GM12878 (cell line): ENCODE measurements around the gene STPG1. TPM values are rescaled to one million over a fixed set of nuclear protein-coding genes. Genes with fewer than 3 reads are reported as not detected.

ENCODE experiments used
- ATAC-seq: fragments of 200-7000 bp; cut with Tn5 transposase; 3 replicates; pipeline ENCODE4 v1.9.1; 2020; ENCODE audit warnings: mild to moderate bottlenecking, moderate library complexity
- BruUV-seq: library from RNA; stranded (reverse); fragments of 400-500 nt; replicated peaks from 2 replicates; lab custom pipeline; 2021; lab: Mats Ljungman, UMichigan
- CTCF ChIA-PET: fragments of 300-600 bp; sonication (Branson Sonifier 250); formaldehyde crosslinking; extraction: SDS; loops from one replicate; lab custom pipeline; 2021; ENCODE audit warnings: inconsistent platforms; lab: Yijun Ruan, JAX
- POLR2A ChIA-PET: fragments of 350-600 bp; formaldehyde crosslinking; extraction: SDS; loops from one replicate; lab custom pipeline; 2021; ENCODE audit warnings: inconsistent platforms; lab: Charles Lee
- RAD21 ChIA-PET: fragments of 300-600 bp; sonication (Branson Sonifier 250); formaldehyde crosslinking; loops from one replicate; lab custom pipeline; 2023; ENCODE audit warnings: antibody characterized with exemption; ENCODE audit not compliant: unreplicated experiment; lab: Charles Lee
- SMC1A ChIA-PET: fragments of 300-600 bp; sonication (Branson Sonifier 250); formaldehyde crosslinking; loops from one replicate; lab custom pipeline; 2023; ENCODE audit not compliant: unreplicated experiment, uncharacterized antibody; lab: Charles Lee
- DNase-seq: peaks from one replicate; pipeline ENCODE4 v3.0.0-alpha.2; 2011; ENCODE audit warnings: low read depth, low spot score
- FAIRE-seq: peaks from 3 replicates; lab custom pipeline; 2011; peaks lifted over from hg19 to GRCh38; lab: Jason Lieb, UNC
- H2AFZ ChIP-seq: 2 replicates; pipeline ENCODE4 v1.6.0; 2011; ENCODE audit warnings: low read depth, low read length, control low read depth; ENCODE audit not compliant: control insufficient read depth
- H3K27ac ChIP-seq: 2 replicates; pipeline ENCODE4 v1.5.1; 2011; ENCODE audit warnings: control low read depth; ENCODE audit not compliant: control insufficient read depth, insufficient read depth
- H3K27me3 ChIP-seq, 2 experiments: replicated peaks in 1 of 2; 2 replicates each; pipeline versions ENCODE4 v1.6.0 to v1.6.1; 2011; ENCODE audit warnings: low read length in 1 of 2; ENCODE audit not compliant: control insufficient read depth in 2 of 2, insufficient read depth in 2 of 2
- H3K36me3 ChIP-seq, 2 experiments: 2 replicates each; pipeline ENCODE4 v1.5.1; 2011; ENCODE audit warnings: low read length in 1 of 2; ENCODE audit not compliant: control insufficient read depth in 2 of 2, insufficient read depth in 2 of 2
- H3K4me1 ChIP-seq: 2 replicates; pipeline ENCODE4 v1.6.1; 2011; ENCODE audit warnings: mild to moderate bottlenecking, low read length, moderate library complexity, mixed read lengths; ENCODE audit not compliant: control insufficient read depth, insufficient read depth
- H3K4me2 ChIP-seq: 2 replicates; pipeline ENCODE4 v1.6.0; 2011; ENCODE audit warnings: control low read depth; ENCODE audit not compliant: control insufficient read depth, insufficient read depth
- H3K4me3 ChIP-seq: fragments of 200-600 bp; sonication (generic); 2 replicates; pipeline ENCODE4 v1.5.1; 2016
- H3K79me2 ChIP-seq: 2 replicates; pipeline ENCODE4 v1.6.0; 2011; ENCODE audit warnings: low read length; ENCODE audit not compliant: control insufficient read depth, insufficient read depth
- H3K9ac ChIP-seq: 2 replicates; pipeline ENCODE4 v1.8.0; 2011; ENCODE audit warnings: low read length, control low read depth, mixed read lengths; ENCODE audit not compliant: control insufficient read depth, insufficient read depth
- H3K9me3 ChIP-seq: replicated peaks from 3 replicates; pipeline ENCODE4 v1.5.1; 2011; ENCODE audit warnings: mild to moderate bottlenecking, low read length; ENCODE audit not compliant: control insufficient read depth, insufficient read depth
- H4K20me1 ChIP-seq: 2 replicates; pipeline ENCODE4 v1.6.0; 2011; ENCODE audit not compliant: control insufficient read depth, insufficient read depth
- BACH1 ChIP-seq: fragments of 450-650 bp; IDR thresholded peaks from 2 replicates; pipeline ENCODE4 v1.6.1; 2017; ENCODE audit warnings: mild to moderate bottlenecking, borderline replicate concordance
- CUX1 ChIP-seq: IDR thresholded peaks from 2 replicates; pipeline ENCODE4 v1.6.1; 2012; ENCODE audit warnings: improper control_type of control experiment, low read depth, low read length; ENCODE audit not compliant: insufficient replicate concordance
- RFX5 ChIP-seq: IDR thresholded peaks from 2 replicates; pipeline ENCODE4 v1.6.1; 2011; ENCODE audit warnings: low read depth, low read length, improper control_type of control experiment
- SMAD5 ChIP-seq: IDR thresholded peaks from 2 replicates; pipeline ENCODE4 v1.6.1; 2016; ENCODE audit warnings: antibody characterized with exemption, low read depth
- SREBF2 ChIP-seq: IDR thresholded peaks from 2 replicates; pipeline ENCODE4 v1.6.1; 2012; ENCODE audit warnings: mild to moderate bottlenecking, low read length
- TBL1XR1 ChIP-seq: IDR thresholded peaks from 2 replicates; pipeline ENCODE4 v1.6.1; 2012; ENCODE audit warnings: low read depth, low read length, improper control_type of control experiment
- WGBS: methylation state at CpG from one replicate; pipeline ENCODE4 v1.1.6; 2016; ENCODE audit warnings: low lambda C conversion rate; ENCODE audit not compliant: insufficient replicate concordance, insufficient coverage; ENCODE audit errors: missing lambda C conversion rate; 5-methylcytosine and 5-hydroxymethylcytosine counted together
- in situ Hi-C: fragments of 300-500 bp; cut with MboI; formaldehyde crosslinking; loops from 9 replicates; pipeline ENCODE4 v1.14.3; 2018; ENCODE audit warnings: mixed read lengths
- intact Hi-C: fragments of 100-400 bp; cut with micrococcal nuclease; formaldehyde crosslinking; loops from one replicate; pipeline ENCODE4 v1.14.2; 2022; ENCODE audit not compliant: unreplicated experiment
- polyA plus RNA-seq, 11 experiments: library from polyadenylated mRNA; depleted of rRNA in 4 of 11; unstranded in 6 of 11; stranded (reverse) in 5 of 11; fragments of >200 nt; fragmentation: Nextera tagmentation in 4 of 11; fragmentation: Illumina TruSeq in 1 of 11; extraction: Ambion mirVana in 4 of 11; extraction: Trizol in 1 of 11; gene quantifications; 1 replicate in 1 of 11; 2 replicates in 10 of 11; pipeline versions ENCODE4 v1.2.1 to v1.2.3, GENCODE V29; 2011 to 2016; ENCODE audit warnings: inconsistent platforms in 2 of 11, missing spikeins in 2 of 11, low read depth in 1 of 11
- total RNA-seq, 4 experiments: library from RNA; depleted of rRNA in 3 of 4; stranded (reverse); fragments of >200 nt in 3 of 4; fragmentation: Illumina TruSeq in 1 of 4; extraction: Trizol in 1 of 4; gene quantifications; 2 replicates each; pipeline versions ENCODE4 v1.2.1 to v1.2.3, GENCODE V29; 2013 to 2021

Gene STPG1
- total and polyA plus RNA-seq, 10 of the 15 experiments (the other 5 are each of a cell fraction or from before 2014, with no cell fraction given), result 0.22 to 2.6 (median 0.73) TPM

DNA sequence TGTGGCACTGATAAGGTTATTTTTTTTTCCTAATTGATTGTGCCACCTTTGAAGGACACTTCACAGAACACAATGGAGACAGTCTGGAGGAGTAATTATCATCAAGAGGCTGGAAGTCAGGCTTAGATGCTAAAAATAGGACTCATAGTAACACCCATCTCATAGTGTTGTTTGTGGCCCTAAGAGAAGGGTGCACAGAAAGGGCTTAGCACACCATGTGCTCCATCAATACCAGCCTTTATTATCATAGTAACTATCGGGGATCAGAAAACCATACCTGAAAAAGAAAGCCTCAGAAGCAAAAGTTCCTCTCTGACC is 13.9 kb upstream of the STPG1 start (continued):
- no peak for TF ChIP-seq SREBF2
- no peak for TF ChIP-seq BACH1
- no peak for TF ChIP-seq TBL1XR1
- no peak for TF ChIP-seq RFX5
- TF ChIP-seq CUX1, result no peak

DNA sequence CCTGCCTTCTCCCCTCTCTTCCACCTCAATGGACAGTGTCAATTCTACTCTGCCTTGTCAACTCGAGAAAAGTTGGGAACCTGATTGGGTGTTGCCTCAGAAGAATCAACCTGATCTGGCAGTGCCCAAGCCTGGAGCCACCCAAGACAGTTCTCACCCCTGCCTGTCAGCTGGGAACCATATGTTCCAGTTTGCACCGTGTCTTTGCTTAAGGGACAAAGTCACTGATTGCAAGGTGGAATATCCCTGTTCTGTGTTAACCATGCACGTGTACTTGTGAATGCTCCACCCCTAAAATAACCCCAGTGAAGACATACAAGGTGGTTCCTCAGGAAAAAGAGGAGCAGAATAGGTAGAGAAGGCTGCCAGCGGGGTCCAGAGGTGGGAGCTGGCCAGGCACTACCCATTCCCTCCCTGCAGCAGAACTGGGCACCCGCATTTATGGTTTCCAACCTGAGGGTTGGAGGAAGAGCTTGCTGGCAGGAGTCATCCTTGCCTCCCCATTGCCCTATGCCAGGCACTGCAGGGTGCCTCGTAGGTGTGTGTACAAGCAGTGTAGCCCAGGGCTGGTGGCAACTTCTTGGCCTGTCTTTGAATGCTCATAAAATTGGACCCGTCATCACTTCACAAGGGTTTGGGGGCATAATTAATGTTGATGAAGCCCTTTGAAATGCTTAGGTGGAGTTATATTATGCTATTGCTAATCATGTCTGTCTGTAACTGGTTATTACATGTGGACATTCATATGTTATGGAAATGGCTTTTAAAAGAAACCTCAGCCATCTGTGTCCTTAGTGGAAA is 13.4 kb upstream of the STPG1 start:
- no peaks in the 10 kb centered on the region for H3K79me2 ChIP-seq
- no peak for DNase-seq
- H3K9me3 ChIP-seq, result no peaks in the 10 kb centered on the region

More for the DNA sequence above, 13.4 kb upstream of the STPG1 start:
- Histone ChIP-seq H3K27ac (no peak overlapping the region), H3K27me3 (no peaks in the 10 kb centered on the region), H3K9ac (no peak overlapping the region), H3K4me3 (no peak overlapping the region), H2AFZ (no peak overlapping the region), H3K4me1 (no peaks in the 10 kb centered on the region), H4K20me1 (no peaks in the 10 kb centered on the region; the same call in 1 of the 2 replicates), H3K4me2 (no peak overlapping the region), H3K36me3 (no peaks in the 10 kb centered on the region; a peak in 1 of 4 replicates)
- POLR2A ChIA-PET, result no interaction called here
- WGBS, result 82% methylated on average over 7 of the region's 7 CpGs
- RAD21 ChIA-PET, result no interaction called here
- in situ Hi-C loops (no loop called here), intact Hi-C loops (no loop called here)
- FAIRE-seq, result no peak
- SMC1A ChIA-PET, result no interaction called here
- ATAC-seq, result no peak
- TF ChIP-seq SMAD5, result no peak
- BruUV-seq, result no TSS peak
- CTCF ChIA-PET, result no interaction called here
